ENCODE measurements around the gene COL9A3. TPM values are rescaled to one million over a fixed set of nuclear protein-coding genes. Genes with fewer than 3 reads are reported as not detected.

COL9A3 gene
- total RNA-seq, 2 experiments from 2014 or later, result not detected

- no peak overlapping the region for H3K27ac Mint-ChIP-seq
- TF ChIP-seq CTCF (IDR thresholded peaks at IDR 0.05), result no peak
- POLR2A ChIA-PET, result no interaction called here
- no peak overlapping the region for H3K4me3 Mint-ChIP-seq
- no peaks in the 10 kb centered on the region for H3K9me3 Mint-ChIP-seq
- intact Hi-C loops (cut with micrococcal nuclease), result no loop called here
- no peaks in the 10 kb centered on the region for H3K27me3 Mint-ChIP-seq
- ATAC-seq (no peak), DNase-seq (no peak)
- H3K36me3 Mint-ChIP-seq (ENCODE audit: low read depth), result peaks cover 24% of the 10 kb centered on the region
- CTCF ChIA-PET, result interaction anchor here (1.2 to 2.9 kb wide), 6 partner anchors 14 to 310 kb away, joined by 3 to 33 read pairs (median 6); partner anchors contain the start of gene MRGBP
- peaks cover 23% of the 10 kb centered on the region for H3K4me1 Mint-ChIP-seq (ENCODE audit: low read depth)
These were observed 7.1 kb upstream of the COL9A3 start for GRCh38 chr20:62809530-62810428.

DNA sequence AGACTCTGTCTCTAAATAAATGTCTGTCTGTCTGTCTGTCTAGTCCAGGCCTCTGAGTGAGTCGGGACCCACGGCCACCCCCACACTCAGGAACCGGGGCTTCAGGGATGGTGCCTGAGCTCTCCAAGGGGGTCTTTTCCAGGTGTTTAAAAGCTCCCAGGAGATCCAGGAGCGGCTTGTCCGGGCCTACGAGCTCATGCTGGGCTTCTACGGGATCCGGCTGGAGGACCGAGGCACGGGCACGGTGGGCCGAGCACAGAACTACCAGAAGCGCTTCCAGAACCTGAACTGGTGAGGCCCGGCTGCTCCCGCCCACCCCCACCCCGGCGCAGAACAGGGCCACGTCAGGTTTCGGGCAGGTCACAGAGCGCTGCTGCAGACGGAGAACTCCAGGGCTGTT lies 5.5 kb upstream of the COL9A3 start:
- H3K4me3 Mint-ChIP-seq, result no peak overlapping the region
- CTCF ChIA-PET, result interaction anchor here (1.3 to 2.0 kb wide), 4 partner anchors 12 to 166 kb away, joined by 3 to 7 read pairs (median 4); no protein-coding TSS in a partner anchor
- TF ChIP-seq CTCF (IDR thresholded peaks at IDR 0.05), result no peak
- H3K36me3 Mint-ChIP-seq (ENCODE audit: low read depth), result peaks cover 19% of the 10 kb centered on the region
- ATAC-seq (no peak), DNase-seq (no peak)
- intact Hi-C loops (cut with micrococcal nuclease), result no loop called here
- POLR2A ChIA-PET, result no interaction called here
- no peaks in the 10 kb centered on the region for H3K9me3 Mint-ChIP-seq
- H3K4me1 Mint-ChIP-seq (ENCODE audit: low read depth), result peaks cover 20% of the 10 kb centered on the region
- peaks cover 10% of the 10 kb centered on the region for H3K27me3 Mint-ChIP-seq
- no peak overlapping the region for H3K27ac Mint-ChIP-seq

GRCh38 chr20:62811720-62812119 lies 5.1 kb upstream of the COL9A3 start:
- Mint-ChIP-seq H3K27me3 (peaks cover 12% of the 10 kb centered on the region), H3K36me3 (ENCODE audit: low read depth) (peaks cover 16% of the 10 kb centered on the region), H3K4me1 (ENCODE audit: low read depth) (peaks cover 16% of the 10 kb centered on the region), H3K9me3 (no peaks in the 10 kb centered on the region), H3K4me3 (no peak overlapping the region), H3K27ac (no peak overlapping the region)
- POLR2A ChIA-PET, result no interaction called here
- CTCF ChIA-PET, result interaction anchor here (1.5 kb wide), 2 partner anchors 11 to 166 kb away, joined by 3 to 4 read pairs; no protein-coding TSS in a partner anchor
- no peak for DNase-seq
- no peak for TF ChIP-seq CTCF (IDR thresholded peaks at IDR 0.05)
- no peak for ATAC-seq
- intact Hi-C loops (cut with micrococcal nuclease), result no loop called here

DNA sequence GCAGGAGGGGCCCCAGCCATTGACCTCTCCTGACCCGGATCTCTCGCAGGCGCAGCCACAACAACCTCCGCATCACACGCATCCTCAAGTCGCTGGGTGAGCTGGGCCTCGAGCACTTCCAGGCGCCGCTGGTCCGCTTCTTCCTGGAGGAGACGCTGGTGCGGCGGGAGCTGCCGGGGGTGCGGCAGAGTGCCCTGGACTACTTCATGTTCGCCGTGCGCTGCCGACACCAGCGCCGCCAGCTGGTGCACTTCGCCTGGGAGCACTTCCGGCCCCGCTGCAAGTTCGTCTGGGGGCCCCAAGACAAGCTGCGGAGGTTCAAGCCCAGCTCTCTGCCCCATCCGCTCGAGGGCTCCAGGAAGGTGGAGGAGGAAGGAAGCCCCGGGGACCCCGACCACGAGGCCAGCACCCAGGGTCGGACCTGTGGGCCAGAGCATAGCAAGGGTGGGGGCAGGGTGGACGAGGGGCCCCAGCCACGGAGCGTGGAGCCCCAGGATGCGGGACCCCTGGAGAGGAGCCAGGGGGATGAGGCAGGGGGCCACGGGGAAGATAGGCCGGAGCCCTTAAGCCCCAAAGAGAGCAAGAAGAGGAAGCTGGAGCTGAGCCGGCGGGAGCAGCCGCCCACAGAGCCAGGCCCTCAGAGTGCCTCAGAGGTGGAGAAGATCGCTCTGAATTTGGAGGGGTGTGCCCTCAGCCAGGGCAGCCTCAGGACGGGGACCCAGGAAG lies 4.5 kb upstream of the COL9A3 start:
- ChIA-PET POLR2A (no interaction called here), CTCF (interaction anchor here (1.5 kb wide), 2 partner anchors 11 to 165 kb away, joined by 3 to 4 read pairs; no protein-coding TSS in a partner anchor)
- intact Hi-C loops (cut with micrococcal nuclease), result no loop called here
- no peaks in the 10 kb centered on the region for H3K9me3 Mint-ChIP-seq
- H3K36me3 Mint-ChIP-seq (ENCODE audit: low read depth), result peaks cover 16% of the 10 kb centered on the region
- H3K4me1 Mint-ChIP-seq (ENCODE audit: low read depth), result peaks cover 11% of the 10 kb centered on the region
- no peak for TF ChIP-seq CTCF (IDR thresholded peaks at IDR 0.05)
- DNase-seq, result no peak
- no peak overlapping the region for H3K4me3 Mint-ChIP-seq
- ATAC-seq, result no peak
- peaks cover 12% of the 10 kb centered on the region for H3K27me3 Mint-ChIP-seq
- H3K27ac Mint-ChIP-seq, result no peak overlapping the region

- no peak for TF ChIP-seq CTCF (IDR thresholded peaks at IDR 0.05)
- Mint-ChIP-seq H3K4me3 (no peak overlapping the region), H3K27me3 (peaks cover 12% of the 10 kb centered on the region), H3K9me3 (no peaks in the 10 kb centered on the region), H3K36me3 (ENCODE audit: low read depth) (peaks cover 13% of the 10 kb centered on the region), H3K27ac (no peak overlapping the region), H3K4me1 (ENCODE audit: low read depth) (peaks cover 6% of the 10 kb centered on the region)
- intact Hi-C loops (cut with micrococcal nuclease), result no loop called here
- ChIA-PET POLR2A (no interaction called here), CTCF (no interaction called here)
- DNase-seq (no peak), ATAC-seq (no peak)
These were observed 4.0 kb upstream of the COL9A3 start for GRCh38 chr20:62812907-62813200.

Data from activated CD8-positive, alpha-beta T cell treated with anti-CD3 and anti-CD28 coated beads for 36 hours (primary cell).